ENCODE data around the gene ARL3.

- peak in 1 of 2 donors; percentile 79 for TF ChIP-seq EP300 (IDR thresholded peaks at IDR 0.05)
- no peak for TF ChIP-seq CTCF (IDR thresholded peaks at IDR 0.05)
- TF ChIP-seq POLR2A (IDR thresholded peaks at IDR 0.05), result peak in 1 of 2 donors; percentile 18
Observed at GRCh38 chr10:102673819-102674511, 40.2 kb downstream of the ARL3 start.
